H9 (cell line): Measurements from ENCODE around the gene PLRG1. TPM values are rescaled to one million over a fixed set of nuclear protein-coding genes. Genes with fewer than 3 reads are reported as not detected.

Experiments used
- DNase-seq: peaks from one replicate; pipeline ENCODE4 v3.0.0-alpha.2; 2017
- H2AFZ ChIP-seq: one replicate; pipeline ENCODE4 v1.6.1; 2013; ENCODE audit warnings: mild to moderate bottlenecking, low read length, control low read depth, moderate library complexity
- H2AK5ac ChIP-seq: 2 replicates; pipeline ENCODE4 v1.6.1; 2013; ENCODE audit warnings: low read length, control low read depth, mixed read lengths; ENCODE audit not compliant: insufficient read length
- H2BK120ac ChIP-seq: one replicate; pipeline ENCODE4 v1.6.1; 2013; ENCODE audit warnings: low read depth, mild to moderate bottlenecking, low read length, control low read depth, inconsistent platforms; ENCODE audit not compliant: poor library complexity, severe bottlenecking
- H2BK12ac ChIP-seq: 2 replicates; pipeline ENCODE4 v1.6.1; 2013; ENCODE audit warnings: low read length, control low read depth, mixed read lengths, low read depth; ENCODE audit not compliant: insufficient read length
- H2BK15ac ChIP-seq: 2 replicates; pipeline ENCODE4 v1.6.1; 2013; ENCODE audit warnings: low read depth, low read length, control low read depth
- H2BK20ac ChIP-seq: one replicate; pipeline ENCODE4 v1.6.1; 2013; ENCODE audit warnings: low read depth, mild to moderate bottlenecking, low read length, control low read depth, inconsistent platforms; ENCODE audit not compliant: poor library complexity, severe bottlenecking
- H2BK5ac ChIP-seq: 2 replicates; pipeline ENCODE4 v1.6.1; 2013; ENCODE audit warnings: low read length, control low read depth, mixed read lengths; ENCODE audit not compliant: insufficient read length
- H3K14ac ChIP-seq: 2 replicates; pipeline ENCODE4 v1.6.1; 2013; ENCODE audit warnings: low read length, control low read depth; ENCODE audit not compliant: insufficient read depth
- H3K18ac ChIP-seq: 2 replicates; pipeline ENCODE4 v1.6.1; 2013; ENCODE audit warnings: low read depth, mild to moderate bottlenecking, mixed read lengths, low read length, control low read depth; ENCODE audit not compliant: insufficient read length
- H3K23ac ChIP-seq: 2 replicates; pipeline ENCODE4 v1.6.1; 2013; ENCODE audit warnings: low read length, control low read depth, mixed read lengths, low read depth; ENCODE audit not compliant: insufficient read length
- H3K23me2 ChIP-seq: 2 replicates; pipeline ENCODE4 v1.6.1; 2013; ENCODE audit warnings: low read depth, mild to moderate bottlenecking, mixed read lengths, low read length, control low read depth; ENCODE audit not compliant: insufficient read length, poor library complexity, severe bottlenecking
- H3K27ac ChIP-seq: 2 replicates; pipeline ENCODE4 v1.5.1; 2013; ENCODE audit warnings: low read length, control low read depth, mixed read lengths, low read depth; ENCODE audit not compliant: insufficient read length
- H3K27me3 ChIP-seq: 2 replicates; pipeline ENCODE4 v1.6.1; 2013; ENCODE audit warnings: low read length, control low read depth, inconsistent platforms; ENCODE audit not compliant: insufficient read depth
- H3K4ac ChIP-seq: 2 replicates; pipeline ENCODE4 v1.6.1; 2013; ENCODE audit warnings: low read depth, mild to moderate bottlenecking, control low read depth, inconsistent platforms, low read length, moderate library complexity
- H3K4me1 ChIP-seq: 2 replicates; pipeline ENCODE4 v1.6.1; 2013; ENCODE audit warnings: low read length, control low read depth, inconsistent platforms; ENCODE audit not compliant: insufficient read depth
- H3K4me2 ChIP-seq: 2 replicates; pipeline ENCODE4 v1.6.1; 2013; ENCODE audit warnings: low read length, control low read depth, mixed read lengths; ENCODE audit not compliant: insufficient read length, insufficient read depth
- H3K56ac ChIP-seq: 2 replicates; pipeline ENCODE4 v1.6.1; 2013; ENCODE audit warnings: low read depth, mild to moderate bottlenecking, mixed read lengths, low read length, control low read depth; ENCODE audit not compliant: insufficient read length
- H3K79me1 ChIP-seq: 2 replicates; pipeline ENCODE4 v1.6.1; 2013; ENCODE audit warnings: low read depth, mild to moderate bottlenecking, moderate library complexity, low read length, control low read depth, inconsistent platforms; ENCODE audit not compliant: insufficient read depth, poor library complexity, severe bottlenecking
- H3K79me2 ChIP-seq: 2 replicates; pipeline ENCODE4 v1.6.1; 2013; ENCODE audit warnings: low read length, control low read depth, inconsistent platforms; ENCODE audit not compliant: insufficient read depth
- H3K9ac ChIP-seq: 2 replicates; pipeline ENCODE4 v1.6.1; 2013; ENCODE audit warnings: low read length, control low read depth, mixed read lengths; ENCODE audit not compliant: insufficient read length; ENCODE audit errors: extremely low read depth
- H3K9me3 ChIP-seq: one replicate; pipeline ENCODE4 v1.6.1; 2013; ENCODE audit warnings: low read depth, low read length, inconsistent platforms; ENCODE audit not compliant: control insufficient read depth
- H3T11ph ChIP-seq: one replicate; pipeline ENCODE4 v1.6.1; 2013; ENCODE audit warnings: mild to moderate bottlenecking, low read length, control low read depth, inconsistent platforms
- H4K20me1 ChIP-seq: one replicate; pipeline ENCODE4 v1.6.1; 2013; ENCODE audit not compliant: control insufficient read depth, insufficient read length, insufficient read depth
- H4K5ac ChIP-seq: 2 replicates; pipeline ENCODE4 v1.6.1; 2013; ENCODE audit warnings: low read depth, mild to moderate bottlenecking, mixed read lengths, low read length, control low read depth; ENCODE audit not compliant: insufficient read length
- H4K8ac ChIP-seq: replicated peaks from 2 replicates; pipeline ENCODE4 v1.6.1; 2013; ENCODE audit warnings: low read length, control low read depth, mixed read lengths, low read depth; ENCODE audit not compliant: insufficient read length
- H4K91ac ChIP-seq: 2 replicates; pipeline ENCODE4 v1.6.1; 2013; ENCODE audit warnings: low read depth, mild to moderate bottlenecking, moderate library complexity, mixed read lengths, low read length, control low read depth; ENCODE audit not compliant: insufficient read length
- H3K27ac Mint-ChIP-seq, 3 experiments: 2 replicates in 2 of 3; 3 replicates in 1 of 3; pipeline ENCODE4 v1.8.0; 2020 to 2021; ENCODE audit warnings: mixed read lengths in 3 of 3, mild to moderate bottlenecking in 1 of 3, moderate library complexity in 1 of 3
- H3K27me3 Mint-ChIP-seq: 2 replicates; pipeline ENCODE4 v1.8.0; 2021; ENCODE audit warnings: low read depth, mild to moderate bottlenecking, moderate library complexity, mixed read lengths
- H3K36me3 Mint-ChIP-seq, 3 experiments: 2 replicates in 2 of 3; 3 replicates in 1 of 3; pipeline ENCODE4 v1.8.0; 2020 to 2021; ENCODE audit warnings: low read depth in 3 of 3, mixed read lengths in 3 of 3; ENCODE audit not compliant: insufficient read depth in 1 of 3
- H3K4me1 Mint-ChIP-seq, 2 experiments: 2 replicates each; pipeline ENCODE4 v1.8.0; 2020; ENCODE audit warnings: mixed read lengths in 2 of 2
- H3K4me3 Mint-ChIP-seq, 2 experiments: 2 replicates in 1 of 2; 3 replicates in 1 of 2; pipeline ENCODE4 v1.8.0; 2020 to 2021; ENCODE audit warnings: mild to moderate bottlenecking in 2 of 2, mixed read lengths in 2 of 2, moderate library complexity in 1 of 2
- H3K9me3 Mint-ChIP-seq, 2 experiments: 2 replicates in 1 of 2; 3 replicates in 1 of 2; pipeline ENCODE4 v1.8.0; 2020; ENCODE audit warnings: mild to moderate bottlenecking in 2 of 2, mixed read lengths in 2 of 2, moderate library complexity in 1 of 2
- WGBS: extraction: QIAGEN DNeasy Blood & Tissue Kit; methylation state at CpG from one replicate; pipeline ENCODE4 v1.1.7; 2013; ENCODE audit warnings: missing lambda C conversion rate, low lambda C conversion rate, mixed read lengths; ENCODE audit not compliant: insufficient read length; ENCODE audit errors: extremely low coverage; 5-methylcytosine and 5-hydroxymethylcytosine counted together
- total RNA-seq: library from RNA; stranded (reverse); gene quantifications from 2 replicates; pipeline ENCODE4 v1.2.1, GENCODE V29; 2021
- TF ChIP-seq, protein P1 (sequence below): fragments of 200-600 bp; sonication (generic); conservative IDR thresholded peaks from 3 replicates; pipeline ENCODE4 v1.8.0; 2021; ENCODE audit warnings: antibody characterized with exemption, mild to moderate bottlenecking

Gene PLRG1
- total RNA-seq, 1 experiment from 2014 or later: 113 TPM

GRCh38 chr4:154582723-154583122 lies 32.5 kb upstream of the PLRG1 start:
- Histone ChIP-seq H4K5ac (no peak overlapping the region), H3K18ac (no peak overlapping the region), H2BK5ac (no peak overlapping the region), H3K14ac (no peak overlapping the region), H4K8ac (no peak overlapping the region), H2BK120ac (no peak overlapping the region), H3K27ac (no peak overlapping the region), H4K91ac (no peak overlapping the region), H3K56ac (no peak overlapping the region), H2AK5ac (no peak overlapping the region), H3K4me2 (no peak overlapping the region), H3T11ph (no peak overlapping the region), H3K79me1 (no peaks in the 10 kb centered on the region), H2BK12ac (no peak overlapping the region), H3K9me3 (no peaks in the 10 kb centered on the region), H3K27me3 (no peaks in the 10 kb centered on the region), H3K23ac (no peak overlapping the region), H3K23me2 (no peaks in the 10 kb centered on the region), H2BK20ac (no peak overlapping the region), H4K20me1 (no peaks in the 10 kb centered on the region), H3K4ac (no peak overlapping the region), H3K9ac (no peak overlapping the region), H2BK15ac (no peak overlapping the region), H3K4me1 (no peaks in the 10 kb centered on the region), H2AFZ (no peak overlapping the region), H3K79me2 (no peaks in the 10 kb centered on the region)
- DNase-seq: no peak
- no peaks in the 10 kb centered on the region for H3K4me1 Mint-ChIP-seq
- no peaks in the 10 kb centered on the region for H3K9me3 Mint-ChIP-seq
- H3K27me3 Mint-ChIP-seq: no peaks in the 10 kb centered on the region
- TF ChIP-seq, protein P1, sequence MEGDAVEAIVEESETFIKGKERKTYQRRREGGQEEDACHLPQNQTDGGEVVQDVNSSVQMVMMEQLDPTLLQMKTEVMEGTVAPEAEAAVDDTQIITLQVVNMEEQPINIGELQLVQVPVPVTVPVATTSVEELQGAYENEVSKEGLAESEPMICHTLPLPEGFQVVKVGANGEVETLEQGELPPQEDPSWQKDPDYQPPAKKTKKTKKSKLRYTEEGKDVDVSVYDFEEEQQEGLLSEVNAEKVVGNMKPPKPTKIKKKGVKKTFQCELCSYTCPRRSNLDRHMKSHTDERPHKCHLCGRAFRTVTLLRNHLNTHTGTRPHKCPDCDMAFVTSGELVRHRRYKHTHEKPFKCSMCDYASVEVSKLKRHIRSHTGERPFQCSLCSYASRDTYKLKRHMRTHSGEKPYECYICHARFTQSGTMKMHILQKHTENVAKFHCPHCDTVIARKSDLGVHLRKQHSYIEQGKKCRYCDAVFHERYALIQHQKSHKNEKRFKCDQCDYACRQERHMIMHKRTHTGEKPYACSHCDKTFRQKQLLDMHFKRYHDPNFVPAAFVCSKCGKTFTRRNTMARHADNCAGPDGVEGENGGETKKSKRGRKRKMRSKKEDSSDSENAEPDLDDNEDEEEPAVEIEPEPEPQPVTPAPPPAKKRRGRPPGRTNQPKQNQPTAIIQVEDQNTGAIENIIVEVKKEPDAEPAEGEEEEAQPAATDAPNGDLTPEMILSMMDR: no peak
- H3K36me3 Mint-ChIP-seq: no peaks in the 10 kb centered on the region
- WGBS: no CpG with 5 or more reads among the region's 2 CpGs
- no peak overlapping the region for H3K27ac Mint-ChIP-seq
- no peak overlapping the region for H3K4me3 Mint-ChIP-seq
